Measurements from ENCODE around the gene USP24.

The USP24 gene

DNA sequence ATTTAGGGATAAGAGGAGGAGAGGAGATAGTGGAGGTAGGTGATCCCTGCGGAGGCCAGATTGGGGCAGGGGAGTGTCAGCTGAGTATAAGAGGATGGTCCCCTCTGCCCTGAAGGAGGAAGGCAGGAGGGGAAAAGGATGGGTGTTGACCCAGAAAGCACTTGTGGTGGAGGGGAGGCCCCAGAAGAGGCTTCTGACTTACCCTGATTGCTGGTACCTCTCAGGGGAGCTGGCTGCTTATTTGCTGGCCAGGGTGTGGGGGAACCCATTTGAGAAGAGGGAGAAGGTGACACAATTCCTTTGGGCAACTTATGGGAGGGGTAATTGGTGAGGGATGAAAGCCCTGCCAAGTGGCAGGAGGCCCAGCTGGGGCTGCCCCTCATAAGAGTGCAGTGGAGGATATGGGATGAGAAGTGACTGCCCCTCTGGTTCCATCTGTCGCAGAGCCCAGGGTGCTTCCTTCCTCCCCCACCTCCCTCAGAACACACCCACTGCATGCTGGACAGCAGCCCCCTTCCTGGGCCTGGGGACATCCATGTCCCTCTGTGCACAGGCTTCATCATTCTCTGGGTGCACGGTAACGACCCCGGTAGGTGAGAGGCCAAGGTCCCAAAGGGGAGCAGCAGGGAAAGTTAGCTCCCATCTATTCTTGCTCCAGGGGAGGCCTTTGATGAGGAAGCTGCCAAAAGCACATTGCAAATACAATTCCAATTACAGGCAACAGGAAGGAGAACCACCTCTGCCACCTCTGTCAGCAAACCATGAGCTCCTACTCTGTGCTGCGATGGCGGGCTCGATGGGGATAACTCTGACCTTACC is 177.2 kb downstream of the USP24 start:
- no peak for TF ChIP-seq YY1 (IDR thresholded peaks at IDR 0.05; ENCODE audit: low read depth)
- no peak for TF ChIP-seq TEAD4 (IDR thresholded peaks at IDR 0.05)
- no peak for TF ChIP-seq NFIC (IDR thresholded peaks at IDR 0.05)
- TF ChIP-seq, protein P1, sequence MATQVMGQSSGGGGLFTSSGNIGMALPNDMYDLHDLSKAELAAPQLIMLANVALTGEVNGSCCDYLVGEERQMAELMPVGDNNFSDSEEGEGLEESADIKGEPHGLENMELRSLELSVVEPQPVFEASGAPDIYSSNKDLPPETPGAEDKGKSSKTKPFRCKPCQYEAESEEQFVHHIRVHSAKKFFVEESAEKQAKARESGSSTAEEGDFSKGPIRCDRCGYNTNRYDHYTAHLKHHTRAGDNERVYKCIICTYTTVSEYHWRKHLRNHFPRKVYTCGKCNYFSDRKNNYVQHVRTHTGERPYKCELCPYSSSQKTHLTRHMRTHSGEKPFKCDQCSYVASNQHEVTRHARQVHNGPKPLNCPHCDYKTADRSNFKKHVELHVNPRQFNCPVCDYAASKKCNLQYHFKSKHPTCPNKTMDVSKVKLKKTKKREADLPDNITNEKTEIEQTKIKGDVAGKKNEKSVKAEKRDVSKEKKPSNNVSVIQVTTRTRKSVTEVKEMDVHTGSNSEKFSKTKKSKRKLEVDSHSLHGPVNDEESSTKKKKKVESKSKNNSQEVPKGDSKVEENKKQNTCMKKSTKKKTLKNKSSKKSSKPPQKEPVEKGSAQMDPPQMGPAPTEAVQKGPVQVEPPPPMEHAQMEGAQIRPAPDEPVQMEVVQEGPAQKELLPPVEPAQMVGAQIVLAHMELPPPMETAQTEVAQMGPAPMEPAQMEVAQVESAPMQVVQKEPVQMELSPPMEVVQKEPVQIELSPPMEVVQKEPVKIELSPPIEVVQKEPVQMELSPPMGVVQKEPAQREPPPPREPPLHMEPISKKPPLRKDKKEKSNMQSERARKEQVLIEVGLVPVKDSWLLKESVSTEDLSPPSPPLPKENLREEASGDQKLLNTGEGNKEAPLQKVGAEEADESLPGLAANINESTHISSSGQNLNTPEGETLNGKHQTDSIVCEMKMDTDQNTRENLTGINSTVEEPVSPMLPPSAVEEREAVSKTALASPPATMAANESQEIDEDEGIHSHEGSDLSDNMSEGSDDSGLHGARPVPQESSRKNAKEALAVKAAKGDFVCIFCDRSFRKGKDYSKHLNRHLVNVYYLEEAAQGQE (IDR thresholded peaks at IDR 0.05; ENCODE audit: low read depth): no peak
- no peak for TF ChIP-seq FOXM1 (IDR thresholded peaks at IDR 0.05; ENCODE audit: borderline replicate concordance, low read depth)
- TF ChIP-seq ZBTB7A (IDR thresholded peaks at IDR 0.05; ENCODE audit: low read depth): no peak

- TF ChIP-seq TAF1 (IDR thresholded peaks at IDR 0.05; ENCODE audit: low read depth): no peak
- no peak for TF ChIP-seq RAD21 (IDR thresholded peaks at IDR 0.05; ENCODE audit: low read depth)
- no peak for TF ChIP-seq EP300 (IDR thresholded peaks at IDR 0.05; ENCODE audit: borderline replicate concordance)
- TF ChIP-seq CEBPB (IDR thresholded peaks at IDR 0.05): no peak
- TF ChIP-seq, protein P2, sequence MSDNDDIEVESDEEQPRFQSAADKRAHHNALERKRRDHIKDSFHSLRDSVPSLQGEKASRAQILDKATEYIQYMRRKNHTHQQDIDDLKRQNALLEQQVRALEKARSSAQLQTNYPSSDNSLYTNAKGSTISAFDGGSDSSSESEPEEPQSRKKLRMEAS (IDR thresholded peaks at IDR 0.05): no peak
- TF ChIP-seq, protein P1 (IDR thresholded peaks at IDR 0.05; ENCODE audit: low read depth): no peak
- no peak for TF ChIP-seq TCF12 (IDR thresholded peaks at IDR 0.05; ENCODE audit: low read depth)
- no peak for TF ChIP-seq CREB1 (IDR thresholded peaks at IDR 0.05; ENCODE audit: low read depth)
- no peak for TF ChIP-seq ZBTB7A (IDR thresholded peaks at IDR 0.05; ENCODE audit: low read depth)
- no peak for TF ChIP-seq YY1 (IDR thresholded peaks at IDR 0.05; ENCODE audit: low read depth)
- TF ChIP-seq FOXM1 (IDR thresholded peaks at IDR 0.05; ENCODE audit: borderline replicate concordance, low read depth): no peak
- TF ChIP-seq TEAD4 (IDR thresholded peaks at IDR 0.05): no peak
Observed at GRCh38 chr1:55035904-55036303, 179.3 kb downstream of the USP24 start.

DNA sequence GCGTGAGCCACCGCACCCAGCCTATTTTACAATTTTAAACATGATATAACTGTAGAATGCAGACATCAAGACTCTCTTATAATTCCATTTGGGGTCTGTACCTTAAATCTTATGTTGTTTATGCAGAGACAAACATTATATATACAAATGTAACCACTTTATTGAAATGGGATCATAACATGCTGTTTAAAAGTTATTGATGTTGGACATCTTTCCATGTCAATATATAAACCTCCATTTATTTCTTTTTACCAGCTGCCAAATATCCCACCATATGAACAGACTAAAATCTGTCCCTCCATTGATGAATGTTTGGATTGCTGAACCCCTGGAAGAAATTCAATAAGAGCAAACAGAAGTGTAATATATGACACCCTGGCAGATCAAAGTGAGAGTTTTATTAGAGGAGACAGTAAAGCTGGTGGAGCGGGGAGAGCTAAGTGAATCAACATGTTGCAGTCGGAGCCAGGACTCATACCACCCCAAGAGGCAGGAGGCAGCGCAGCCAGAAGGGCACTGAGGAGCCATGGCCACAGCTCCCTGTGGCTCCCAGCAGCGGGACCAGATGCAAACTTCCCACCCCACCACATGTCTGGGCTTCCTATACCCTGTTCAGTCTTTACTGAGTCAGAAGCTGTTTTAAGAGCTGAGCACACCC is 180.6 kb downstream of the USP24 start:
- TF ChIP-seq EP300 (IDR thresholded peaks at IDR 0.05; ENCODE audit: borderline replicate concordance): no peak
- TF ChIP-seq, protein P1 (IDR thresholded peaks at IDR 0.05; ENCODE audit: low read depth): no peak
- no peak for TF ChIP-seq FOXM1 (IDR thresholded peaks at IDR 0.05; ENCODE audit: borderline replicate concordance, low read depth)

DNA sequence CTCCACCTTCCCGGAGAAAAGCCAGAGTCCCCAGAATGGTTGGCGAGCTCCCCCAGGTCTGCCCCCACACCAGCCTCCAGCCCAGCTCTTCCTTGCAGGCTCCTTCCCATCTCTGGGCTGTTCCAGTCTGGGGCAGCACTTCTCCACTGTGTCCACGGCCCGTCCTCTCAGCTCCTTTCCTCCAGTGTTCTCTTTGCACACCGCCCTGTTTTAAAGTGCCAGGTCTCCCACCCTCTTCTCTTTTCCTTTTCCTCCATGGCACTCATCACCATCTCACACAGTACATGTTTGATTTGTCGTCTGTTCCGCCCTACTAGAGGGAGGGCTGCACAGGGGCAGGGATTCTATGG is 181.9 kb downstream of the USP24 start:
- TF ChIP-seq CEBPB (IDR thresholded peaks at IDR 0.05) (no peak), NFIC (IDR thresholded peaks at IDR 0.05) (no peak), RAD21 (IDR thresholded peaks at IDR 0.05; ENCODE audit: low read depth) (no peak), EP300 (IDR thresholded peaks at IDR 0.05; ENCODE audit: borderline replicate concordance) (no peak), TEAD4 (IDR thresholded peaks at IDR 0.05) (no peak), YY1 (IDR thresholded peaks at IDR 0.05; ENCODE audit: low read depth) (no peak), ZBTB7A (IDR thresholded peaks at IDR 0.05; ENCODE audit: low read depth) (no peak), TAF1 (IDR thresholded peaks at IDR 0.05; ENCODE audit: low read depth) (no peak), USF1 (IDR thresholded peaks at IDR 0.05) (no peak), TCF12 (IDR thresholded peaks at IDR 0.05; ENCODE audit: low read depth) (no peak), FOXM1 (IDR thresholded peaks at IDR 0.05; ENCODE audit: borderline replicate concordance, low read depth) (no peak), EGR1 (IDR thresholded peaks at IDR 0.05) (no peak), CREB1 (IDR thresholded peaks at IDR 0.05; ENCODE audit: low read depth) (no peak)
- TF ChIP-seq, protein P2 (IDR thresholded peaks at IDR 0.05): no peak
- TF ChIP-seq, protein P1 (IDR thresholded peaks at IDR 0.05; ENCODE audit: low read depth): no peak

Measured in Ishikawa (cell line).